Peyer's patch (tissue), 4 donors: ENCODE results near the gene CD34. TPM values are rescaled to one million over a fixed set of nuclear protein-coding genes. Genes with fewer than 3 reads are reported as not detected.
"Not testable (repeated sequence)": the region's sequence is repeated elsewhere in the genome, so short reads cannot be mapped to it uniquely, and the experiment has no call there.

ENCODE experiments used
- DNase-seq, 3 donors: peaks; one replicate each; pipeline ENCODE4 v3.0.0-alpha.2; 2017 to 2019
- H3K27ac ChIP-seq, 4 donors: fragments of 200-600 bp; sonication (generic); one replicate each; pipeline ENCODE4 v1.5.1; 2016 to 2019
- H3K27me3 ChIP-seq, 2 donors: fragments of 200-600 bp; sonication (generic); one replicate each; pipeline ENCODE4 v1.5.1; 2019
- H3K36me3 ChIP-seq, 3 donors: fragments of 200-600 bp; sonication (generic); one replicate each; pipeline ENCODE4 v1.5.1; 2016 to 2019
- H3K4me1 ChIP-seq, 4 donors: fragments of 200-600 bp; sonication (generic); one replicate each; pipeline ENCODE4 v1.5.1; 2016 to 2019
- H3K4me3 ChIP-seq, 4 donors: fragments of 200-600 bp; sonication (generic); 1 replicate in 3 of 4; 2 replicates in 1 of 4; pipeline ENCODE4 v1.5.1; 2016 to 2019; ENCODE audit warnings: mild to moderate bottlenecking in 1 of 4
- H3K9me3 ChIP-seq, 4 donors: fragments of 200-600 bp; sonication (generic); one replicate each; pipeline ENCODE4 v1.5.1; 2016 to 2019; ENCODE audit warnings: mild to moderate bottlenecking in 1 of 4
- CTCF ChIP-seq, 6 experiments: fragments of 450-650 bp in 4 of 6; fragments of 200-600 bp in 2 of 6; sonication (generic) in 1 of 6; IDR thresholded peaks; one replicate each; pipeline ENCODE4 v1.5.1; 2017 to 2019; ENCODE audit warnings: antibody characterized with exemption in 6 of 6, mild to moderate bottlenecking in 3 of 6, moderate library complexity in 1 of 6
- POLR2A ChIP-seq, 2 donors: fragments of 450-650 bp; IDR thresholded peaks; one replicate each; pipeline ENCODE4 v1.5.1; 2017; ENCODE audit warnings: antibody characterized with exemption in 2 of 2, mild to moderate bottlenecking in 2 of 2, moderate library complexity in 2 of 2
- total RNA-seq, 4 donors: library from RNA; depleted of rRNA; stranded (reverse); fragments of >200 nt; gene quantifications; one replicate each; pipeline ENCODE4 v1.1.0, GENCODE V29; 2016

The CD34 gene
- total RNA-seq, 4 donors from 2014 or later, result 4.6 to 21.9 (median 19.6) TPM

GRCh38 chr1:207950750-207951149 is 39.8 kb upstream of the CD34 start:
- H3K36me3 ChIP-seq, result no peaks in the 10 kb centered on the region
- H3K27me3 ChIP-seq, result no peaks in the 10 kb centered on the region
- no peak for DNase-seq
- no peaks in the 10 kb centered on the region for H3K9me3 ChIP-seq
- no peak overlapping the region for H3K4me3 ChIP-seq
- no peak overlapping the region for H3K27ac ChIP-seq
- no peaks in the 10 kb centered on the region for H3K4me1 ChIP-seq
- TF ChIP-seq CTCF (IDR thresholded peaks at IDR 0.05) (no peak), POLR2A (IDR thresholded peaks at IDR 0.05) (no peak)

- H3K27ac ChIP-seq, result no peak overlapping the region
- TF ChIP-seq CTCF (IDR thresholded peaks at IDR 0.05) (no peak), POLR2A (IDR thresholded peaks at IDR 0.05) (no peak)
Observed at GRCh38 chr1:207949571-207950195, 38.8 kb upstream of the CD34 start.

GRCh38 chr1:207948536-207949250 is 37.8 kb upstream of the CD34 start:
- H3K27ac ChIP-seq, result no peak overlapping the region
- no peaks in the 10 kb centered on the region for H3K4me1 ChIP-seq
- no peak overlapping the region for H3K4me3 ChIP-seq
- no peaks in the 10 kb centered on the region for H3K9me3 ChIP-seq
- no peaks in the 10 kb centered on the region for H3K36me3 ChIP-seq
- no peak for DNase-seq
- TF ChIP-seq CTCF (IDR thresholded peaks at IDR 0.05) (no peak), POLR2A (IDR thresholded peaks at IDR 0.05) (no peak)
- no peaks in the 10 kb centered on the region for H3K27me3 ChIP-seq

More at GRCh38 chr1:207949571-207950195, 38.8 kb upstream of the CD34 start:
- H3K4me1 ChIP-seq, result no peaks in the 10 kb centered on the region
- H3K36me3 ChIP-seq, result no peaks in the 10 kb centered on the region
- H3K27me3 ChIP-seq, result no peaks in the 10 kb centered on the region
- DNase-seq, result no peak
- no peaks in the 10 kb centered on the region for H3K9me3 ChIP-seq
- H3K4me3 ChIP-seq, result no peak overlapping the region

- TF ChIP-seq CTCF (IDR thresholded peaks at IDR 0.05) (no peak), POLR2A (IDR thresholded peaks at IDR 0.05) (no peak)
- DNase-seq, result no peak
- H3K4me3 ChIP-seq, result no peak overlapping the region
- no peaks in the 10 kb centered on the region for H3K4me1 ChIP-seq
- H3K36me3 ChIP-seq, result no peaks in the 10 kb centered on the region
- no peaks in the 10 kb centered on the region for H3K9me3 ChIP-seq
- no peak overlapping the region for H3K27ac ChIP-seq
- H3K27me3 ChIP-seq, result no peaks in the 10 kb centered on the region
Observed at GRCh38 chr1:207946756-207947155, 35.8 kb upstream of the CD34 start.

GRCh38 chr1:207944571-207944970 is 33.6 kb upstream of the CD34 start:
- Histone ChIP-seq H3K9me3 (no peaks in the 10 kb centered on the region), H3K4me1 (no peaks in the 10 kb centered on the region), H3K27ac (no peak overlapping the region), H3K36me3 (no peaks in the 10 kb centered on the region), H3K4me3 (no peak overlapping the region), H3K27me3 (no peaks in the 10 kb centered on the region)
- no peak for DNase-seq
- TF ChIP-seq CTCF (IDR thresholded peaks at IDR 0.05) (no peak), POLR2A (IDR thresholded peaks at IDR 0.05) (no peak)

GRCh38 chr1:207942337-207942741 is 31.4 kb upstream of the CD34 start:
- DNase-seq, H3K27me3 ChIP-seq, H3K9me3 ChIP-seq, H3K4me3 ChIP-seq, H3K36me3 ChIP-seq, H3K4me1 ChIP-seq: not testable (repeated sequence)
- peak overlapping the region in 1 of 4 donors; percentile 46 for H3K27ac ChIP-seq
